Activated effector memory CD4-positive, alpha-beta T cell treated with anti-CD3 and anti-CD28 coated beads, Interleukin-2, amount 50 U/mL, for 16 hours (primary cell): Measurements from ENCODE around the gene FAM216B.
"Not testable (repeated sequence)": the region's sequence is repeated elsewhere in the genome, so short reads cannot be mapped to it uniquely, and the experiment has no call there.

Experiments used
- DNase-seq: peaks from one replicate; pipeline ENCODE4 v3.0.0-alpha.2; 2020

Gene FAM216B

GRCh38 chr13:42781352-42781751 lies at the start of gene FAM216B:
FAM216B (plus strand) TSS chr13:42781584; CDS start chr13:42784068, 2,484 bp downstream.
- no peak for DNase-seq

GRCh38 chr13:42732073-42732472 lies 49.3 kb upstream of the FAM216B start:
- no peak for DNase-seq

- DNase-seq: no peak
Measured at GRCh38 chr13:42733046-42733445, 48.3 kb upstream of the FAM216B start.

- DNase-seq: no peak
Measured at GRCh38 chr13:42735010-42735409, 46.4 kb upstream of the FAM216B start.

GRCh38 chr13:42740753-42741152 lies 40.6 kb upstream of the FAM216B start:
- DNase-seq: no peak

- no peak for DNase-seq
Measured at GRCh38 chr13:42741914-42742313, 39.5 kb upstream of the FAM216B start.

- DNase-seq: no peak
Measured at GRCh38 chr13:42745655-42746054, 35.7 kb upstream of the FAM216B start.

GRCh38 chr13:42746866-42747265 lies 34.5 kb upstream of the FAM216B start:
- no peak for DNase-seq

- no peak for DNase-seq
Measured at GRCh38 chr13:42747399-42747873, 33.9 kb upstream of the FAM216B start.

GRCh38 chr13:42750794-42751193 lies 30.6 kb upstream of the FAM216B start:
- no peak for DNase-seq

- DNase-seq: no peak
Measured at GRCh38 chr13:42751693-42752092, 29.7 kb upstream of the FAM216B start.

- no peak for DNase-seq
Measured at GRCh38 chr13:42752731-42753130, 28.7 kb upstream of the FAM216B start.

GRCh38 chr13:42753697-42754096 lies 27.7 kb upstream of the FAM216B start:
- no peak for DNase-seq

- DNase-seq: no peak
Measured at GRCh38 chr13:42754801-42755510, 26.4 kb upstream of the FAM216B start.

- no peak for DNase-seq
Measured at GRCh38 chr13:42757678-42758420, 23.5 kb upstream of the FAM216B start.

- no peak for DNase-seq
Measured at GRCh38 chr13:42758515-42758914, 22.9 kb upstream of the FAM216B start.

- DNase-seq: no peak
Measured at GRCh38 chr13:42760951-42761350, 20.4 kb upstream of the FAM216B start.

- no peak for DNase-seq
Measured at GRCh38 chr13:42762251-42762650, 19.1 kb upstream of the FAM216B start.

- no peak for DNase-seq
Measured at GRCh38 chr13:42762917-42763316, 18.5 kb upstream of the FAM216B start.

GRCh38 chr13:42766016-42766415 lies 15.4 kb upstream of the FAM216B start:
- no peak for DNase-seq

- DNase-seq: no peak
Measured at GRCh38 chr13:42769650-42770049, 11.7 kb upstream of the FAM216B start.

GRCh38 chr13:42776558-42776957 lies 4.8 kb upstream of the FAM216B start:
- not testable (repeated sequence) for DNase-seq

- DNase-seq: no peak
Measured at GRCh38 chr13:42777467-42777866, 3.9 kb upstream of the FAM216B start.

- DNase-seq: no peak
Measured at GRCh38 chr13:42780044-42780443, 1.3 kb upstream of the FAM216B start.
